Endothelial cell of umbilical vein (primary cell): ENCODE results near the gene PSMD3. TPM values are rescaled to one million over a fixed set of nuclear protein-coding genes. Genes with fewer than 3 reads are reported as not detected.

ENCODE experiments used
- BruUV-seq: library from RNA; stranded (reverse); fragments of 400-500 nt; replicated peaks from 2 replicates; lab custom pipeline; 2021; lab: Mats Ljungman, UMichigan
- CTCF ChIA-PET: fragments of 300-600, 350-600 bp; sonication (Branson Sonifier 250); formaldehyde crosslinking; loops from one replicate; lab custom pipeline; 2021; ENCODE audit warnings: antibody characterized with exemption, inconsistent platforms; lab: Charles Lee
- POLR2A ChIA-PET: fragments of 300-600, 350-600 bp; sonication (Branson Sonifier 250); formaldehyde crosslinking; loops from one replicate; lab custom pipeline; 2021; ENCODE audit warnings: antibody characterized with exemption, inconsistent platforms; lab: Charles Lee
- DNase-seq: peaks from one replicate; pipeline ENCODE4 v3.0.0-alpha.2; 2011; ENCODE audit warnings: low read depth, low spot score
- FAIRE-seq: peaks from 2 replicates; lab custom pipeline; 2011; peaks lifted over from hg19 to GRCh38; lab: Jason Lieb, UNC
- H2AFZ ChIP-seq: 2 replicates; pipeline ENCODE4 v1.6.0; 2012; ENCODE audit warnings: low read depth, low read length, control low read depth, inconsistent platforms
- H3K27ac ChIP-seq: 2 replicates; pipeline ENCODE4 v1.5.1; 2011; ENCODE audit warnings: low read depth, mild to moderate bottlenecking, control low read depth, low read length, moderate library complexity; ENCODE audit not compliant: insufficient read depth
- H3K27me3 ChIP-seq, 2 experiments: 2 replicates each; pipeline versions ENCODE4 v1.6.0 to v1.6.1; 2011; ENCODE audit warnings: low read length in 2 of 2, mixed read lengths in 1 of 2; ENCODE audit not compliant: control insufficient read depth in 2 of 2, insufficient read depth in 2 of 2
- H3K36me3 ChIP-seq, 2 experiments: 2 replicates in 1 of 2; 3 replicates in 1 of 2; pipeline ENCODE4 v1.5.1; 2011; ENCODE audit warnings: low read length in 2 of 2, mild to moderate bottlenecking in 1 of 2, moderate library complexity in 1 of 2; ENCODE audit not compliant: control insufficient read depth in 2 of 2, insufficient read depth in 2 of 2; ENCODE audit errors: extremely low read depth in 1 of 2
- H3K4me1 ChIP-seq: 3 replicates; pipeline ENCODE4 v1.5.1; 2011; ENCODE audit warnings: mild to moderate bottlenecking, low read length; ENCODE audit not compliant: control insufficient read depth, insufficient read depth; ENCODE audit errors: extremely low read depth
- H3K4me2 ChIP-seq: 2 replicates; pipeline ENCODE4 v1.6.1; 2011; ENCODE audit warnings: low read length, control low read depth, mixed read lengths; ENCODE audit not compliant: insufficient read depth
- H3K4me3 ChIP-seq, 3 experiments: fragments of 200-600 bp in 1 of 3; sonication (generic), shearing (Covaris generic) in 1 of 3; replicated peaks in 1 of 3; 2 replicates each; pipeline ENCODE4 v1.5.1; 2011 to 2016; ENCODE audit warnings: control low read depth in 3 of 3, low read length in 3 of 3, mild to moderate bottlenecking in 2 of 3, inconsistent platforms in 1 of 3, low read depth in 1 of 3, moderate library complexity in 1 of 3; ENCODE audit not compliant: insufficient read depth in 1 of 3
- H3K79me2 ChIP-seq: 2 replicates; pipeline ENCODE4 v1.6.0; 2012; ENCODE audit warnings: low read length, inconsistent platforms; ENCODE audit not compliant: control insufficient read depth, insufficient read depth
- H3K9ac ChIP-seq: replicated peaks from 2 replicates; pipeline ENCODE3; 2011; ENCODE audit warnings: low read length, control low read depth; ENCODE audit not compliant: insufficient read depth; ENCODE audit errors: extremely low read depth
- H3K9me1 ChIP-seq: replicated peaks from 3 replicates; pipeline ENCODE4 v1.6.0; 2011; ENCODE audit warnings: mild to moderate bottlenecking, low read length; ENCODE audit not compliant: control insufficient read depth, insufficient read depth; ENCODE audit errors: extremely low read depth
- H3K9me3 ChIP-seq: replicated peaks from 2 replicates; pipeline ENCODE4 v1.5.1; 2012; ENCODE audit warnings: low read length, inconsistent platforms; ENCODE audit not compliant: control insufficient read depth, insufficient read depth
- H4K20me1 ChIP-seq: replicated peaks from 2 replicates; pipeline ENCODE3; 2011; ENCODE audit warnings: mild to moderate bottlenecking, low read length; ENCODE audit not compliant: control insufficient read depth, insufficient read depth; ENCODE audit errors: extremely low read depth
- EZH2 ChIP-seq: IDR thresholded peaks from 2 replicates; pipeline ENCODE4 v1.6.1; 2012; ENCODE audit warnings: borderline replicate concordance, low read depth, mild to moderate bottlenecking, moderate library complexity, low read length, inconsistent platforms; ENCODE audit not compliant: severe bottlenecking
- FOS ChIP-seq: IDR thresholded peaks from 2 replicates; pipeline ENCODE4 v1.6.1; 2011; ENCODE audit warnings: mild to moderate bottlenecking, low read length, moderate library complexity, borderline replicate concordance; ENCODE audit not compliant: insufficient read depth
- GATA2 ChIP-seq: IDR thresholded peaks from 2 replicates; pipeline ENCODE4 v1.7.0; 2011; ENCODE audit warnings: low read depth, mild to moderate bottlenecking, moderate library complexity, mixed read lengths, low read length; ENCODE audit not compliant: insufficient read length, insufficient read depth
- JUN ChIP-seq: IDR thresholded peaks from 2 replicates; pipeline ENCODE4 v1.6.1; 2011; ENCODE audit warnings: borderline replicate concordance, low read depth; ENCODE audit not compliant: insufficient read length, insufficient read depth
- MYC ChIP-seq: IDR thresholded peaks from one replicate; pipeline ENCODE4 v1.6.1; 2011; ENCODE audit warnings: mild to moderate bottlenecking, low read depth, low read length
- POLR2A ChIP-seq: IDR thresholded peaks from 2 replicates; pipeline ENCODE4 v1.6.1; 2012; ENCODE audit warnings: low read depth, mild to moderate bottlenecking, control low read depth, low read length
- POLR2AphosphoS5 ChIP-seq: IDR thresholded peaks from 2 replicates; pipeline ENCODE4 v1.6.1; 2012; ENCODE audit warnings: low read depth, mild to moderate bottlenecking, control low read depth, low read length, moderate library complexity; ENCODE audit not compliant: insufficient read depth
- dilution Hi-C: fragments of 300-500 bp; cut with MboI; formaldehyde crosslinking; loops from one replicate; pipeline ENCODE4 v1.15.0; 2019; ENCODE audit warnings: low sequenced_read_pairs; ENCODE audit not compliant: extremely low pct_ligation_motif_present
- intact Hi-C: fragments of 100-400 bp; cut with micrococcal nuclease; formaldehyde crosslinking; loops from one replicate; pipeline ENCODE4 v1.10.0; 2022
- polyA plus RNA-seq, 4 experiments: library from polyadenylated mRNA; depleted of rRNA in 3 of 4; stranded (reverse) in 3 of 4; unstranded in 1 of 4; fragments of >200 nt; gene quantifications; 2 replicates each; pipeline versions ENCODE4 v1.2.1 to v1.2.3, GENCODE V29; 2011 to 2012; ENCODE audit warnings: missing spikeins in 1 of 4
- total RNA-seq: library from RNA; stranded (reverse); gene quantifications from 2 replicates; pipeline ENCODE4 v1.2.3, GENCODE V29; 2021
- TF ChIP-seq, protein P1 (sequence below): IDR thresholded peaks from 2 replicates; pipeline ENCODE4 v1.6.1; 2011; ENCODE audit not compliant: insufficient read depth, insufficient read length
- TF ChIP-seq, protein P2 (sequence below), 2 donors: IDR thresholded peaks; 1 replicate in 1 of 2; 2 replicates in 1 of 2; pipeline ENCODE4 v1.5.1; 2011; ENCODE audit warnings: low read length in 2 of 2, mild to moderate bottlenecking in 2 of 2, moderate library complexity in 2 of 2, control low read depth in 1 of 2, inconsistent platforms in 1 of 2, low read depth in 1 of 2; ENCODE audit not compliant: insufficient read depth in 1 of 2; ENCODE audit errors: extremely low read depth in 1 of 2

The PSMD3 gene
- total and polyA plus RNA-seq, 2 donors (not counting 3 experiments of a cell fraction or from before 2014, with no cell fraction given): 120 to 136 TPM

DNA sequence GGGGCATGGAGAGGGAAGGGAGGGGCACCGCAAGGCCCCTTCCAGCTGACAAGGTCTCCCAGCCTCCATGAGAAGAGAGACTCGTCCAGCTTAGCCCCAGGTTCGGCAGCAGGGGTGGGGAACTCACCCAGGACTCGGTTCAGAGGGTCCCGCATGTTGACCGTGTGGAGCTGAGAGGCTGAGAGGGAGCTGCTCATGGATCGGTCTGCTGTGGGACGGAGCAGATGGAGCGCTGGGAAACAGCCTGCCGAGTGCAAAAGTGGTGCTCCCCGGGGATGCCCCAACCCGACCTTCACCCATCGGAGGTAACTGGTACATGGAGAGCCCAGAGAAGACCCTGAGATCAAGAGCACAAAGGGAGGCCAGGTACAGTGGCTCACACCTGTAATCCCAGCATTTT, 39.5 kb downstream of the PSMD3 start:
- Histone ChIP-seq H3K36me3 (peaks cover 3 to 13% of the 10 kb centered on the region in 2 experiments), H3K27ac (peak overlapping the region; percentile 99), H3K27me3 (no peaks in the 10 kb centered on the region), H3K9me3 (no peaks in the 10 kb centered on the region), H2AFZ (no peak overlapping the region), H3K4me3 (no peak overlapping the region), H3K4me2 (no peak overlapping the region), H3K79me2 (peaks cover 15% of the 10 kb centered on the region), H3K4me1 (peaks cover 88% of the 10 kb centered on the region), H3K9ac (peak overlapping the region; percentile 82), H4K20me1 (no peaks in the 10 kb centered on the region), H3K9me1 (no peaks in the 10 kb centered on the region)
- no TSS peak for BruUV-seq
- TF ChIP-seq EZH2 (no peak), POLR2AphosphoS5 (no peak), POLR2A (no peak), MYC (no peak), JUN (no peak), FOS (no peak), GATA2 (no peak)
- TF ChIP-seq, protein P1, sequence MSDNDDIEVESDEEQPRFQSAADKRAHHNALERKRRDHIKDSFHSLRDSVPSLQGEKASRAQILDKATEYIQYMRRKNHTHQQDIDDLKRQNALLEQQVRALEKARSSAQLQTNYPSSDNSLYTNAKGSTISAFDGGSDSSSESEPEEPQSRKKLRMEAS: no peak
- TF ChIP-seq, protein P2, sequence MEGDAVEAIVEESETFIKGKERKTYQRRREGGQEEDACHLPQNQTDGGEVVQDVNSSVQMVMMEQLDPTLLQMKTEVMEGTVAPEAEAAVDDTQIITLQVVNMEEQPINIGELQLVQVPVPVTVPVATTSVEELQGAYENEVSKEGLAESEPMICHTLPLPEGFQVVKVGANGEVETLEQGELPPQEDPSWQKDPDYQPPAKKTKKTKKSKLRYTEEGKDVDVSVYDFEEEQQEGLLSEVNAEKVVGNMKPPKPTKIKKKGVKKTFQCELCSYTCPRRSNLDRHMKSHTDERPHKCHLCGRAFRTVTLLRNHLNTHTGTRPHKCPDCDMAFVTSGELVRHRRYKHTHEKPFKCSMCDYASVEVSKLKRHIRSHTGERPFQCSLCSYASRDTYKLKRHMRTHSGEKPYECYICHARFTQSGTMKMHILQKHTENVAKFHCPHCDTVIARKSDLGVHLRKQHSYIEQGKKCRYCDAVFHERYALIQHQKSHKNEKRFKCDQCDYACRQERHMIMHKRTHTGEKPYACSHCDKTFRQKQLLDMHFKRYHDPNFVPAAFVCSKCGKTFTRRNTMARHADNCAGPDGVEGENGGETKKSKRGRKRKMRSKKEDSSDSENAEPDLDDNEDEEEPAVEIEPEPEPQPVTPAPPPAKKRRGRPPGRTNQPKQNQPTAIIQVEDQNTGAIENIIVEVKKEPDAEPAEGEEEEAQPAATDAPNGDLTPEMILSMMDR (IDR thresholded peaks at IDR 0.05; ENCODE audit: extremely low read depth in 1 of 2, insufficient read depth in 1 of 2, low read depth in 1 of 2, low read length in 2 of 2): no peak
- FAIRE-seq: no peak
- CTCF ChIA-PET: interaction anchor here (3.1 kb wide), 1 partner anchor 15 kb away, joined by 9 read pairs; no protein-coding TSS in a partner anchor
- intact Hi-C loops: no loop called here
- dilution Hi-C loops: no loop called here
- POLR2A ChIA-PET: no interaction called here
- no peak for DNase-seq
